Activated CD8-positive, alpha-beta T cell treated with anti-CD3 and anti-CD28 coated beads for 36 hours (primary cell): ENCODE results near the gene SDC1. TPM values are rescaled to one million over a fixed set of nuclear protein-coding genes. Genes with fewer than 3 reads are reported as not detected.
"Not testable (repeated sequence)": the region's sequence is repeated elsewhere in the genome, so short reads cannot be mapped to it uniquely, and the experiment has no call there.

ENCODE experiments used
- ATAC-seq: fragments of 200-7000 bp; cut with Tn5 transposase; one replicate; pipeline ENCODE4 v1.10.0; 2021; ENCODE audit warnings: mild to moderate bottlenecking, moderate library complexity
- CTCF ChIA-PET: fragments of 350-600 bp; sonication (Branson Sonifier 250); formaldehyde crosslinking; loops from one replicate; lab custom pipeline; 2021; ENCODE audit warnings: antibody characterized with exemption; lab: Charles Lee
- POLR2A ChIA-PET: fragments of 350-600 bp; sonication (Branson Sonifier 250); formaldehyde crosslinking; loops from one replicate; lab custom pipeline; 2021; ENCODE audit warnings: antibody characterized with exemption; lab: Charles Lee
- DNase-seq: peaks from one replicate; pipeline ENCODE4 v3.0.0-alpha.2; 2020
- H3K27ac Mint-ChIP-seq: one replicate; pipeline ENCODE4 v1.8.0; 2021; ENCODE audit warnings: mild to moderate bottlenecking, mixed read lengths
- H3K27me3 Mint-ChIP-seq: one replicate; pipeline ENCODE4 v1.8.0; 2021; ENCODE audit warnings: mixed read lengths
- H3K36me3 Mint-ChIP-seq: one replicate; pipeline ENCODE4 v1.8.0; 2021; ENCODE audit warnings: low read depth, mixed read lengths
- H3K4me1 Mint-ChIP-seq: one replicate; pipeline ENCODE4 v1.8.0; 2021; ENCODE audit warnings: low read depth, mixed read lengths
- H3K4me3 Mint-ChIP-seq: one replicate; pipeline ENCODE4 v1.8.0; 2021; ENCODE audit warnings: mild to moderate bottlenecking, moderate library complexity, mixed read lengths
- H3K9me3 Mint-ChIP-seq: one replicate; pipeline ENCODE4 v1.8.0; 2021; ENCODE audit warnings: mixed read lengths
- CTCF ChIP-seq: fragments of 200-600 bp; IDR thresholded peaks from one replicate; pipeline ENCODE4 v1.8.0; 2022; ENCODE audit warnings: antibody characterized with exemption, mild to moderate bottlenecking
- intact Hi-C: fragments of 100-400 bp; cut with micrococcal nuclease; formaldehyde crosslinking; loops from one replicate; pipeline ENCODE4 v1.10.0; 2022
- total RNA-seq, 2 experiments: library from RNA; stranded (reverse); gene quantifications; one replicate each; pipeline ENCODE4 v1.2.3, GENCODE V29; 2021

SDC1 gene
- total RNA-seq, 2 experiments from 2014 or later = 0.11 to 0.14 TPM

DNA sequence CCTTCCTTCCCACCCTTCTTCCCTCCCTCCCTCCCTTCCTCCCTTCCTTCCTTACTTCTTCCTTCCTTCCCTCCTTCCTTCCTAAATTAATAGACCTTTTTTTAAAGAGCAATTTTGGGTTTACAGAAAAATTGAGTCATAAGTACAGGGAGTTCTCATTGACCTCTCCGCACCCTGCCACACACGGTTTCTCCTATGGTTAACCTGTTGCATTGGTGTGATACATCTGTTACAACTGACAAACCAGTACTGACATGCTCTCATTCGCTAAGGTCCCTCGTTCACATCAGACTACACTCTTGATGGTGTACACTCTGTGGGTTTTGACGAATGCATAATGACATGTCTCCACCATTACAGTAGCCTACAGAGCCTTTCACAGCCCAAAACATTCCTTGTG lies 11.6 kb upstream of the SDC1 start:
- Mint-ChIP-seq H3K4me3 (no peak overlapping the region), H3K9me3 (no peaks in the 10 kb centered on the region), H3K4me1 (no peaks in the 10 kb centered on the region), H3K36me3 (no peaks in the 10 kb centered on the region), H3K27ac (no peak overlapping the region), H3K27me3 (peaks cover 11% of the 10 kb centered on the region)
- intact Hi-C loops = no loop called here
- POLR2A ChIA-PET = no interaction called here
- ATAC-seq = no peak
- no peak for TF ChIP-seq CTCF
- DNase-seq = no peak
- CTCF ChIA-PET = interaction anchor here (1.4 kb wide), 1 partner anchor 11 kb away, joined by 4 read pairs; no protein-coding TSS in a partner anchor

DNA sequence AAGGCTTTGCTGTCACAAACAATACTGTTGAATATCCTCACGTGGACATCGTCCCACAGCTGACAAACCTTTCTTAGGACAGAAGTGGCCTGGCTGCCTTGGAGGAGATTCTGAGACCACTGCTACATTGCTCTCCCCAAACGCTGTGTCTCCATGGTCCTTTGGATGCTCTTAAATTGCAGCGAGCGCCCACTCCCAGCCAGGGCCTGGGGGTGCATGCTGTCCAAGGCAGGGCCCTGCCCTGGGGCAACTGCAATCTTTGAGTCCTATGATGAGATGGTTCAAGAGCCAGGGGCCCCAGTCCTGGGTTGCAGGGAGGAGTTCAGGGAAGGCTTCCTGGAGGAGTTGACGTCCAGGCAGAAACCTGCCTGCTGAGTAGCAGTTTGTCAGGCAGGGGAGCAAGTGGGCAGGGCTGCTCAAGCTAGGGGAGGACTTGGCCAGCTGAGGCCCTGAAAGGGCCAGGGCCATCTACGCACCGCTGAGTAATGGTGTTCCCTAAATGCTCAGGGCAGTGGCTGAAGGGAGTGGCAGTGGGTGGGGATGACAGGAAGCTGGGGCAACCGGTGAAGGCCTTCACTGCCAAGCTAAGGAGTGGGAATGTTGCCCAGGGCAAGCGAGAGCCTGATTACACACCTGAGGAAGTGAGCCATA lies 10.8 kb upstream of the SDC1 start:
- Mint-ChIP-seq H3K27ac (no peak overlapping the region), H3K36me3 (no peaks in the 10 kb centered on the region), H3K9me3 (no peaks in the 10 kb centered on the region), H3K4me3 (no peak overlapping the region), H3K27me3 (peaks cover 12% of the 10 kb centered on the region), H3K4me1 (no peaks in the 10 kb centered on the region)
- no peak for TF ChIP-seq CTCF
- POLR2A ChIA-PET = interaction anchor here (1.0 kb wide), 1 partner anchor 15 kb away, joined by 3 read pairs; no protein-coding TSS in a partner anchor
- CTCF ChIA-PET = interaction anchor here (1.1 to 1.8 kb wide), 2 partner anchors 10 to 55 kb away, joined by 3 to 6 read pairs; partner anchors contain the start of gene SDC1
- intact Hi-C loops = no loop called here
- no peak for DNase-seq
- ATAC-seq = no peak

GRCh38 chr2:20234597-20234996 lies 9.7 kb upstream of the SDC1 start:
- H3K27ac Mint-ChIP-seq = not testable (repeated sequence)
- CTCF ChIA-PET = interaction anchor here (1.8 kb wide), 1 partner anchor 9 kb away, joined by 6 read pairs; the partner anchor contains the start of gene SDC1

DNA sequence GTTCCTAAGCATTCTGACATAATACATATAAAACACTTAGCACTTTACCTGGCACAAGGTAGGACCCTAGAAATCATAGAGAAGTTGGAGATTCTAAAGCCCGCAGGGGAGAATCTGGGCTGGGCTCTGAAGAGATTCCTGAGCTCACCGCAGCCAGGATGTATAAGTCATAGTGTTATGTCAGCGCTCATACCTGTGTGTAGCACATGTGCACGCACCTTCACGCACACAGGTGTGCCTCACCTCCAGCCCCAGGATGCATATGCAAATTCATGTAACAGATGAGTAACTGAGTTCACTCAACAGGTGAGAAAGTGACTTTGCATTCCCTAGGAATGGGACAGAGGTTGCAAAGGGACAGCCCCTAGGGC lies 7.9 kb upstream of the SDC1 start:
- Mint-ChIP-seq H3K27ac (no peak overlapping the region), H3K4me1 (no peaks in the 10 kb centered on the region), H3K36me3 (no peaks in the 10 kb centered on the region), H3K27me3 (peaks cover 18% of the 10 kb centered on the region), H3K4me3 (no peak overlapping the region), H3K9me3 (no peaks in the 10 kb centered on the region)
- ChIA-PET POLR2A (no interaction called here), CTCF (interaction anchor here (0.8 to 1.0 kb wide), 2 partner anchors 217 to 279 kb away, joined by 3 read pairs; no protein-coding TSS in a partner anchor)
- no peak for TF ChIP-seq CTCF
- DNase-seq = no peak
- intact Hi-C loops = no loop called here
- no peak for ATAC-seq

More at GRCh38 chr2:20234597-20234996, 9.7 kb upstream of the SDC1 start:
- H3K9me3 Mint-ChIP-seq, H3K4me3 Mint-ChIP-seq, DNase-seq, H3K36me3 Mint-ChIP-seq, intact Hi-C loops, H3K4me1 Mint-ChIP-seq, ATAC-seq: not testable (repeated sequence)
- peaks cover 13% of the 10 kb centered on the region for H3K27me3 Mint-ChIP-seq
- POLR2A ChIA-PET = interaction anchor here (1.0 kb wide), 1 partner anchor 13 kb away, joined by 3 read pairs; no protein-coding TSS in a partner anchor

DNA sequence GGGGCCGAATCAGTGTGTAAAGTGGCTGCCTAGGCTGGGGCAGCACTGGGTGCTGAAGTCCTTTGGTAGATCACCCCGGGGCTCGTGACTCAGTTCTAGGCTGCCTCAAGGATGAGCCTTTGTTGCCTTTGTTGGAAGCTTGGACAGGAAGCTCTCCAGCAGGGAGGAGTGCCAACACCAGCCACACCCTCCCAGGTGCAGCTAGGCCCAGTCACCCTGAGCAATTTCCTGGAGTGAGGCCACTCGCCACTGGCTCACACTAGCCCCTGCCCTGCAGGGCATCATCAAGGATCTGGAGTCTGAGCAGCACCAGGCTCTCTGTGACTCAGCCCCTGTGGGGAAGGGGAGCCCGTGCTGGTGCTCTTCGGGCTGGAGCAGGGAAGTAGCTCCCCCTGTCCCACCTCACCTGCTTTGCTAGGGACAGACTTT lies 6.7 kb upstream of the SDC1 start:
- no peaks in the 10 kb centered on the region for H3K4me1 Mint-ChIP-seq
- TF ChIP-seq CTCF = no peak
- ATAC-seq = peak; percentile 20
- CTCF ChIA-PET = interaction anchor here (1.0 to 1.1 kb wide), 2 partner anchors 17 to 278 kb away, joined by 3 read pairs; no protein-coding TSS in a partner anchor
- DNase-seq = no peak
- POLR2A ChIA-PET = no interaction called here
- peaks cover 24% of the 10 kb centered on the region for H3K27me3 Mint-ChIP-seq
- no peaks in the 10 kb centered on the region for H3K9me3 Mint-ChIP-seq
- no peak overlapping the region for H3K27ac Mint-ChIP-seq
- intact Hi-C loops = no loop called here
- H3K36me3 Mint-ChIP-seq = no peaks in the 10 kb centered on the region
- no peak overlapping the region for H3K4me3 Mint-ChIP-seq
